Retina (tissue), 1 donor: ENCODE results near the gene CUL4A.
"Not testable (repeated sequence)": the region's sequence is repeated elsewhere in the genome, so short reads cannot be mapped to it uniquely, and the experiment has no call there.

ENCODE experiments used
- DNase-seq: peaks from one replicate; pipeline ENCODE4 v3.0.0-alpha.2; 2016

The CUL4A gene

GRCh38 chr13:113209336-113209758, at the start of gene CUL4A:
Gene CUL4A (plus strand): TSS chr13:113209613. CDS start chr13:113209628, 15 bp downstream.
- DNase-seq: no peak

- DNase-seq: no peak
These were observed 49.7 kb upstream of the CUL4A start for GRCh38 chr13:113159701-113160100.

- DNase-seq: no peak
These were observed 48.4 kb upstream of the CUL4A start for GRCh38 chr13:113160983-113161382.

GRCh38 chr13:113161433-113161832, 48.0 kb upstream of the CUL4A start:
- DNase-seq: no peak

- not testable (repeated sequence) for DNase-seq
These were observed 47.4 kb upstream of the CUL4A start for GRCh38 chr13:113161975-113162374.

- DNase-seq: peak; percentile 31
These were observed 46.4 kb upstream of the CUL4A start for GRCh38 chr13:113162783-113163685.

GRCh38 chr13:113164492-113164891, 44.9 kb upstream of the CUL4A start:
- no peak for DNase-seq

- DNase-seq: no peak
These were observed 43.1 kb upstream of the CUL4A start for GRCh38 chr13:113166266-113166665.

- DNase-seq: no peak
These were observed 42.7 kb upstream of the CUL4A start for GRCh38 chr13:113166681-113167080.

- no peak for DNase-seq
These were observed 42.3 kb upstream of the CUL4A start for GRCh38 chr13:113167155-113167554.

- DNase-seq: no peak
These were observed 41.8 kb upstream of the CUL4A start for GRCh38 chr13:113167575-113167974.

- no peak for DNase-seq
These were observed 41.2 kb upstream of the CUL4A start for GRCh38 chr13:113168211-113168610.

- no peak for DNase-seq
These were observed 39.8 kb upstream of the CUL4A start for GRCh38 chr13:113169277-113170272.

- DNase-seq: no peak
These were observed 38.9 kb upstream of the CUL4A start for GRCh38 chr13:113170511-113170910.

GRCh38 chr13:113171250-113172125, 37.9 kb upstream of the CUL4A start:
- no peak for DNase-seq

- no peak for DNase-seq
These were observed 36.9 kb upstream of the CUL4A start for GRCh38 chr13:113172419-113172926.

- DNase-seq: no peak
These were observed 33.1 kb upstream of the CUL4A start for GRCh38 chr13:113176280-113176679.

- no peak for DNase-seq
These were observed 32.6 kb upstream of the CUL4A start for GRCh38 chr13:113176822-113177221.

GRCh38 chr13:113178070-113178895, 31.1 kb upstream of the CUL4A start:
- no peak for DNase-seq

- no peak for DNase-seq
These were observed 30.6 kb upstream of the CUL4A start for GRCh38 chr13:113178896-113179167.
